Activated CD8-positive, alpha-beta memory T cell treated with anti-CD3 and anti-CD28 coated beads, Interleukin-2, amount 10 ng/mL, durations not matched to agents 7 days and 5 days (primary cell): ENCODE measurements around the gene GAL. TPM values are rescaled to one million over a fixed set of nuclear protein-coding genes. Genes with fewer than 3 reads are reported as not detected.
"Not testable (repeated sequence)": the region's sequence is repeated elsewhere in the genome, so short reads cannot be mapped to it uniquely, and the experiment has no call there.

Experiments used
- ATAC-seq: fragments of 150-1000 bp; cut with Tn5 transposase; one replicate; pipeline ENCODE4 v1.10.0; 2021; ENCODE audit warnings: moderate library complexity
- CTCF ChIA-PET: fragments of 350-600 bp; sonication (Branson Sonifier 250); formaldehyde crosslinking; loops from one replicate; lab custom pipeline; 2021; ENCODE audit warnings: antibody characterized with exemption; lab: Charles Lee
- DNase-seq: peaks from one replicate; pipeline ENCODE4 v3.0.0-alpha.2; 2020
- H3K27ac Mint-ChIP-seq: one replicate; pipeline ENCODE4 v1.8.0; 2021; ENCODE audit warnings: mild to moderate bottlenecking, mixed read lengths
- H3K27me3 Mint-ChIP-seq: one replicate; pipeline ENCODE4 v1.8.0; 2021; ENCODE audit warnings: mixed read lengths
- H3K36me3 Mint-ChIP-seq: one replicate; pipeline ENCODE4 v1.8.0; 2021; ENCODE audit warnings: mild to moderate bottlenecking, mixed read lengths
- H3K4me1 Mint-ChIP-seq: one replicate; pipeline ENCODE4 v1.8.0; 2021; ENCODE audit warnings: mixed read lengths
- H3K4me3 Mint-ChIP-seq: one replicate; pipeline ENCODE4 v1.8.0; 2021; ENCODE audit warnings: mild to moderate bottlenecking, moderate library complexity, mixed read lengths
- H3K9me3 Mint-ChIP-seq: one replicate; pipeline ENCODE4 v1.8.0; 2022; ENCODE audit warnings: low read depth, mixed read lengths
- total RNA-seq, 2 experiments: library from RNA; stranded (reverse); gene quantifications; one replicate each; pipeline ENCODE4 v1.2.3, GENCODE V29; 2021

Gene GAL, protein sequence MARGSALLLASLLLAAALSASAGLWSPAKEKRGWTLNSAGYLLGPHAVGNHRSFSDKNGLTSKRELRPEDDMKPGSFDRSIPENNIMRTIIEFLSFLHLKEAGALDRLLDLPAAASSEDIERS
- total RNA-seq: not detected

DNA sequence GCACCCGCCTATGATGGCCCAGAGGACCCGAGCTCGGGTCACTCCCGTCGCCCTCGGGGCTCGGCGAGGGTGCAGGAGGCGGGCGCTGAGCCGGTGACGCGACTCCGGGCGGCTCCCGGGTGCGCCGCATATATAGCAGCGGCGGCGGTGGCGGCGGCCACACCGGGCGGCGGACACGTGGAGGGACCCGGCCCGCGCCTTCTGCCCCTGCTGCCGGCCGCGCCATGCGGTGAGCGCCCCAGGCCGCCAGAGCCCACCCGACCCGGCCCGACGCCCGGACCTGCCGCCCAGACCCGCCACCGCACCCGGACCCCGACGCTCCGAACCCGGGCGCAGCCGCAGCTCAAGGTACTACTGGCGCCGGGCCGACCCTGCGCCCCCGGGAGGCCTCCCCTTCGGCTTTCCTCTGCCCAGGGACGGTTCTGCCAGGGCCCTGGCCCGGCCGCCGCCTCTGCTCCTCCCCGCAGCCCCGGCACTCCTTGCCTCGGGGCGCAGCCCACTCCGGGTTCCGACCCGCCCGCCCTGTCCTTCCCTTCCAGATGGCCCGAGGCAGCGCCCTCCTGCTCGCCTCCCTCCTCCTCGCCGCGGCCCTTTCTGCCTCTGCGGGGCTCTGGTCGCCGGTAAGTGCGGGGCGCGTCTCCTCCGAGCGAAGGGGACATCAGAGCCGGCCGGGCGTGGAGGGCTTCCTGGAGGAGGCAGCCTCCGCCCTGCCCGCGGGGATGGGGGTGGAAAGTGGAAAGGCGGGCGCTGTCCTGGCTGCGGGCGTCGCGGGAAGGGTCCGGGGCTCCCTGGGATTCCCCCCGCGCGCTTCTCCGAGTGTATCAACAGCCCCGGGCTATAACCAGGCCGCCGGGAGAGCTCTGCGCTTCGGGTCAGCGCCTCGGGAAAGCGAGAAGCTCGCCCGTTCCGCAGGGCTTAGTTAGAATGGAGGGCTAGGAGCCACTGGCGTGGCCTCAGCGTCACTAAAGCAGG lies at the start of gene GAL:
GAL (plus strand) TSS at position 160 of the 972 bp plus-strand sequence; CDS start at position 540, 380 bp downstream.
- H3K4me1 Mint-ChIP-seq: no peaks in the 10 kb centered on the region
- no peaks in the 10 kb centered on the region for H3K36me3 Mint-ChIP-seq
- H3K27me3 Mint-ChIP-seq: peaks cover 65% of the 10 kb centered on the region
- ATAC-seq: no peak
- CTCF ChIA-PET: no interaction called here
- H3K27ac Mint-ChIP-seq: no peak within 1 kb of the TSS
- no peak within 1 kb of the TSS for H3K4me3 Mint-ChIP-seq
- no peak for DNase-seq
- no peaks in the 10 kb centered on the region for H3K9me3 Mint-ChIP-seq

DNA sequence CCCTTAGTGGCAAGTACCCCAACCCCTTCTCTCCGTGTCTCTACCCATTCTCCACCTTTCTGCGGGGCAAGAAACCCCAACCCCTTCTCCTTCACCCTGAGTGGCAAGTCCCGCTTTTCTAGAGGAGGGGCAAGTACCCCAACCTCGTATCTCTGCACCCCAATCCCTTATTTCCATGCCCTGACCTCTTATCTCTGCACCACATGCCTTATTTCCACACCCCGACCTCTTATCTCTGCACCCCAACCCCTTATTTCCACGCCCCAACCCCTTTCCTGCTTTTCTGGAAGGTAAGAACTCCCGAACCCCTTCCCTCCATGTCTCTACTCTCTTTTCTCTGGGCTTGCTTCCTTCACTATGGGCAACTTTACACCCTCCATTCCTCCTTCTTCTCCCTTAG lies 49.7 kb upstream of the GAL start:
- H3K4me1 Mint-ChIP-seq, ATAC-seq, H3K4me3 Mint-ChIP-seq, H3K9me3 Mint-ChIP-seq, H3K36me3 Mint-ChIP-seq, CTCF ChIA-PET, DNase-seq, H3K27ac Mint-ChIP-seq: not testable (repeated sequence)
- H3K27me3 Mint-ChIP-seq: peaks cover 20% of the 10 kb centered on the region

DNA sequence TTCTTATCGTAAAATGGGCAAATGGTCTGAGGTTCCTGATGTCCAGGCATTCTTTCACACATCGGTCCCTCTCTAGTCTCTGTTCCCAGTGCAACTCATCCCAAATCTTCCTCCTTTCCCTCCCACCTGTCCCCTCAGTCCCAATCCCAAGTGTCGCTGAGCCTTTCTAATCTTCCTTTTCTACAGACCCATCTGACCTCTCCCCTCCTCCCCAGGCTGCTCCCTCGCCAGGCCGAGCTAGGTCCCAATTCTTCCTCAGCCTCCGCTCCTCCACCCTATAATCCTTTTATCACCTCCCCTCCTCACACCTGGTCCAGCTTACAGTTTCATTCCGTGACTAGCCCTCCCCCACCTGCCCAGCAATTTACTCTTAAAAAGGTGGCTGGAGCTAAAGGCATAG lies 49.2 kb upstream of the GAL start:
- H3K27ac Mint-ChIP-seq, ATAC-seq, H3K4me3 Mint-ChIP-seq, CTCF ChIA-PET, H3K9me3 Mint-ChIP-seq, H3K36me3 Mint-ChIP-seq, H3K4me1 Mint-ChIP-seq, DNase-seq: not testable (repeated sequence)
- peaks cover 21% of the 10 kb centered on the region for H3K27me3 Mint-ChIP-seq

DNA sequence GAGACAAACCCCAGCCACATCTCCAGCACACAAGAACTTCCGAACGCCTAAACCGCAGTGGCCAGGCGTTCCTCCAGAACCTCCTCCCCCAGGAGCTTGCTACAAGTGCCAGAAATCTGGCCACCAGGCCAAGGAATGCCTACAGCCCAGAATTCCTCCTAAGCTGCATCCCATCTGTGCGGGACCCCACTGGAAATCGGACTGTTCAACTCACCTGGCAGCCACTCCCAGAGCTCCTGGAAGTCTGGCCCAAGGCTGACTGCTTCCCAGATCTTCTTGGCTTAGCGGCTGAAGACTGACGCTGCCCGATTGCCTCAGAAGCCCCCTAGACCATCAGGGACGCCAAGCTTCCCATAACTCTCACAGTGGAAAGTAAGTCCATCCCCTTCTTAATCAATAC lies 48.5 kb upstream of the GAL start:
- DNase-seq: not testable (repeated sequence)

DNA sequence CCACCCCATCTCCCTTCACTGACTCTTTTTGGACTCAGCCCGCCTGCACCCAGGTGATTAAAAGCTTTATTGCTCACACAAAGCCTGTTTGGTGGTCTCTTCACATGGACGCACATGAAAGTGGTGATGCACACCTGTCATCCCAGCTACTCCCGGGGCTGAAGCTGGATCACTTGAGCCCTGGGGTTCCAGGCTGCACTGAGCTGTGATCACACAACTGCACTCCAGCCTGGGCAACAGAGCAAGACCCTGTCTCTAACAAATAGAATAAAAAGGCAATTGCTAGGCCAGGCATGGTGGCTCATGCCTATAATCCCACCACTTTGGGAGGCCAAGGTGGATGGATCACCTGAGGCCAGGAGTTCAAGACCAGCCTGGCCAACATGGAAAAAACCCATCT lies 45.0 kb upstream of the GAL start:
- DNase-seq, H3K4me3 Mint-ChIP-seq, H3K36me3 Mint-ChIP-seq, H3K9me3 Mint-ChIP-seq, H3K27ac Mint-ChIP-seq, ATAC-seq, H3K4me1 Mint-ChIP-seq, CTCF ChIA-PET: not testable (repeated sequence)
- peaks cover 24% of the 10 kb centered on the region for H3K27me3 Mint-ChIP-seq

More for the DNA sequence above, 48.5 kb upstream of the GAL start:
- H3K36me3 Mint-ChIP-seq, H3K4me3 Mint-ChIP-seq, H3K4me1 Mint-ChIP-seq, ATAC-seq, CTCF ChIA-PET, H3K27ac Mint-ChIP-seq, H3K9me3 Mint-ChIP-seq: not testable (repeated sequence)
- peaks cover 24% of the 10 kb centered on the region for H3K27me3 Mint-ChIP-seq

DNA sequence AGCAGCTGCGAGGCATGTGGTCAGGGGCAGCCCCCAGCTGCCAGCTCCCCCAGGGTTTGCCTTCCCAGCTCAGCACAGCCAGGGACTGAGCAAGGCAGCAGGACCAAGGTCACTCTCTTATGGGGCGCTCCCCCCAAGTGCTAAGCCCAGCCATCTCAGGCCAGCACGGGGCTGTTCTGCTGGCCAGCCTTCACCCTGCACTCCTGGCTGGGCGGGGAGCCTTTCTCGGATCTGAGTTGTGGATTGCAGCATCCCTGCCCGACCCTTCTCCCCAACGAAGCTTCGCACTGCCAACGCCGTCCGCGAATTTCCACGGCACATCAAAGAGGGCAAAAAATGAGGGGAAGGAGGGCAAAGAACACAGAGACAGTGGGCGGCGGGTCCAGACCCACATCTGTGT lies 42.5 kb upstream of the GAL start:
- DNase-seq (no peak), ATAC-seq (no peak)
- Mint-ChIP-seq H3K4me1 (no peaks in the 10 kb centered on the region), H3K27me3 (peaks cover 18% of the 10 kb centered on the region), H3K9me3 (peaks cover 9% of the 10 kb centered on the region), H3K36me3 (peaks cover 2% of the 10 kb centered on the region), H3K27ac (no peak overlapping the region), H3K4me3 (no peak overlapping the region)
- CTCF ChIA-PET: no interaction called here

DNA sequence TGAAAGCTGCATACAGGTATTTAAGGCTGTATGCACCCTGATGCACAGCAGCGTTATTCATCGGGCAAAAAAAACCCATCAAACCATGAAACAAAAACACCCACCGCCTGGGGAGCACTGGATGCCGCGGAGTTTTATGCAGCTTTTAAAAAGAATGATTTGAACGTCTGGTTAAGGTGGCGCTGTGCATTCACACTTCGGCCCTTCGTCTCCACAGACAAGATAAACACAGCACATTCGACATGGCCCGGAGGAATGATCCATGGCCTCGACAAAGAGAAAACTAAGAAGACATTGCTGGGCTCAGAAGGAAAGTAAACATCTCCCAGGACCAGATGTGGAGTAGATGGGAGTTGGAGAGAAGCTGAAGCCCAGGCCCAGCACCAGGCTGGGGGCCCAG lies 40.8 kb upstream of the GAL start:
- no peak overlapping the region for H3K27ac Mint-ChIP-seq
- H3K4me1 Mint-ChIP-seq: no peaks in the 10 kb centered on the region
- CTCF ChIA-PET: no interaction called here
- DNase-seq (no peak), ATAC-seq (no peak)
- H3K9me3 Mint-ChIP-seq: peaks cover 13% of the 10 kb centered on the region
- H3K4me3 Mint-ChIP-seq: no peak overlapping the region
- H3K27me3 Mint-ChIP-seq: peaks cover 20% of the 10 kb centered on the region
- peaks cover 5% of the 10 kb centered on the region for H3K36me3 Mint-ChIP-seq

DNA sequence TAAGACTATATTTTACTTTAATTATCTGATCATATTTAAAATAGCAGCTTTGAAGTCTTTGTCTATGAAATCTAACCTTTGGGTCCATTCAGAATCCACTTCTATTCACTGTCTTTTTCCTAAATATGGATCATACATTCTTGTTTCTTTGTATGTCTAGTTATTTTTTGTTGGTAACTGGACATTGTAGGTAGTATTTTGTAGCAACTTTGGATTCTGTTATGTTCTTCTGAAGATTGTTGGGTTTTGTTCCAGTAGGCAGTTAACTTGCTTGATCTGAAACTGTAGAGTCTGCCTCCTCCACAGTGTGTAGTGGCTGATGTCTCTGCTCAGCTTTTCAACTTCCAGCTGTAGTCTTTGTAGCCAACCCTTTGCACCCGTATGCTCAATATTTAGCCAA lies 37.5 kb upstream of the GAL start:
- no peak for ATAC-seq

DNA sequence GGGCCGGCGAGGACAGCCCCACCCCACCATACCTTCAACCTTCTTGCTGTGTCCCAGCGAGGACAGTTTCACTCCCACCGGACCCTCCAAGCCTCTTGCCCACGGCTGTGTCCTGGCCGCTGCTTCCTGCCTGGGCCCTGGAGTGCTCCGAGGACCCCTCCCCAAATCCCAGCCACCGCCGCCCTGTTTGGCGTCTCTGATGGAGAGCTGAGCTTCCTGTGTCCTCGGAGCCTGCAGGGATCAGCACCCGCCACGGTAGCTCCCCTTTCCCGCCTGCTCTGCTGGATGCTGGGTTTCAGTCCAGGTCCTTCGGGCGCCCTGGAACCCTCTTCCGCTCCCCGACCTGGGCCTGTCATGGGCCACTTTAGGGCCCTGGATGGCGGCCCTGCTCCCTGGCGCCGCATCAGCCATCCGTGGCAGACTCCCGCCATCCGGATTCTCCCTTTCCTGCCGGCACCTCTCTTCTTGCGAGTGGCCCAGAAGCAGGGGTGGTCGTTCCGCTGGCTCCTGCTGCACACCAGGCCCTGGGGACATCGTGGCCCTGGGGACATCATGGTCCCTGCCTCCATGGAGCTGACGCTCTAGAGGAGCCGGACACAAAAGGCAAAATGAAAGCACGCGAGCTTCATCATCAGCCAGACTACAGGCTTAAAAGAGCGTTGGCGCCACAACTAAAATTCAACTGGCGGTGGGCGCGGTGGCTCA lies 34.3 kb upstream of the GAL start:
- Mint-ChIP-seq H3K27me3 (peaks cover 18% of the 10 kb centered on the region), H3K4me3 (no peak overlapping the region)
- CTCF ChIA-PET: no interaction called here

More for the DNA sequence above, 37.5 kb upstream of the GAL start:
- Mint-ChIP-seq H3K9me3 (peaks cover 13% of the 10 kb centered on the region), H3K36me3 (peaks cover 5% of the 10 kb centered on the region), H3K27ac (no peak overlapping the region), H3K4me3 (no peak overlapping the region), H3K4me1 (no peaks in the 10 kb centered on the region), H3K27me3 (peaks cover 18% of the 10 kb centered on the region)
- no peak for DNase-seq
- CTCF ChIA-PET: no interaction called here

DNA sequence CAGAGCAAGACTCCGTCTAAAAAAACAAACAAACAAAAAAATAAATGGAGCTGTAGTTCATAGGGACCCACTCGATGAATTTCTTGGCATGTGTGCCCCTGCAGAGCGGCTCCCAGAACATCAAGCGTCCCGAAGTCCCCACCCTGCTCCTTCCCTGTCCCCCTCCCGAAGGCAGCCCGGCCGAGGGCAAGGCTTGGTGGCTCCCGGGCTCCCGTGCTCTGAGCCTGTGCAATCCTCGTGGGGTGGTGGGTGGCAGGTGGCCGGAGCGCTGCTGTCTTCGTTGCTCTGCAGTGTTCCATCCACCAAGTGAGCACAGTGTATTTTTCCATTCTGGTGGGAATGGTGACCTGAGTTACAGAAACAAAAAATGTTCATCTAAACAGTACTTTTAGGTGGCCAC lies 33.5 kb upstream of the GAL start:
- no peak for DNase-seq

More for the DNA sequence above, 34.3 kb upstream of the GAL start:
- ATAC-seq (no peak), DNase-seq (no peak)
- Mint-ChIP-seq H3K4me1 (no peaks in the 10 kb centered on the region), H3K36me3 (peaks cover 4% of the 10 kb centered on the region), H3K27ac (no peak overlapping the region), H3K9me3 (peaks cover 10% of the 10 kb centered on the region)

DNA sequence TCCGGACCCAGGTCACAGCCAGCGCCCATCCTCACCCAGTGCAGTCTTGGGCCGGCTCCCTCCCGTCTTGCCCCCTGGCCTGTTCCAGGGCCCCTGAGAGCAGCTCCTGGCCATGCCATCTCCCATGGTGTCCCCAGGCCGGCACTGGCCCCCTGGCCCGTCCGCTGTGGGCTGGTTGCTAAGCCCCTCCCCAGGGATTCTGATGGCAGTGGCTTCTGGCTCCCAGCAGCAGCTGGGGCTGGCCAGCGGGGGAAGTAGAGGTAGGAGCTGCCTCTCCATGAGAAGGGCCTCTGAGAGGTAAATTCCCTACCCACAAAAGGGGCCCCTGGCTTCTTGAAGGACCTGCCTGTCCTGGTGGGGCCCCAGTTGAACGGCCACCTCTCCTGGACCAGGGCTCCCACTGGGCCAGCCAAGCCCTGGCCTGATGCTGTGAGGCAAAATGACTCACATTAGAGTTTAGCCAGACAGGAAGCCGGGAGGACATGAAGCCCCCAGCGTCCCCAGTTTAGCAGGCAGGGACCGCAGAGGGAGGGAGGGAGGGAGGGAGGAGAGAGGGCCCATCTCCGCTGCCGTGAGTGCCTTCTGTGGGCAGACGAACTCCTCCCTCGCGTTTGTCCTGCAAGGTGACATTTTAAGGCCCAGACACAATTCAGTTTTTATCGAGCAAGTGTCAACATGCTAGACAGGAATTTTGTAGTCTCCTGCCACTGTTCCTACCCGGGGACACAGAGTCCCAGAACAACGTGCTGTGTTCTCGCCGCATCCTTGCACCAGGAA lies 32.9 kb upstream of the GAL start:
- Mint-ChIP-seq H3K27ac (no peak overlapping the region), H3K4me3 (no peak overlapping the region), H3K4me1 (no peaks in the 10 kb centered on the region), H3K9me3 (peaks cover 5% of the 10 kb centered on the region), H3K27me3 (peaks cover 16% of the 10 kb centered on the region), H3K36me3 (peaks cover 4% of the 10 kb centered on the region)
- DNase-seq (no peak), ATAC-seq (no peak)
- CTCF ChIA-PET: no interaction called here

More for the DNA sequence above, 33.5 kb upstream of the GAL start:
- Mint-ChIP-seq H3K4me1 (no peaks in the 10 kb centered on the region), H3K27me3 (peaks cover 20% of the 10 kb centered on the region), H3K36me3 (peaks cover 4% of the 10 kb centered on the region), H3K9me3 (peaks cover 10% of the 10 kb centered on the region), H3K27ac (no peak overlapping the region), H3K4me3 (no peak overlapping the region)
- CTCF ChIA-PET: no interaction called here
- ATAC-seq: no peak

DNA sequence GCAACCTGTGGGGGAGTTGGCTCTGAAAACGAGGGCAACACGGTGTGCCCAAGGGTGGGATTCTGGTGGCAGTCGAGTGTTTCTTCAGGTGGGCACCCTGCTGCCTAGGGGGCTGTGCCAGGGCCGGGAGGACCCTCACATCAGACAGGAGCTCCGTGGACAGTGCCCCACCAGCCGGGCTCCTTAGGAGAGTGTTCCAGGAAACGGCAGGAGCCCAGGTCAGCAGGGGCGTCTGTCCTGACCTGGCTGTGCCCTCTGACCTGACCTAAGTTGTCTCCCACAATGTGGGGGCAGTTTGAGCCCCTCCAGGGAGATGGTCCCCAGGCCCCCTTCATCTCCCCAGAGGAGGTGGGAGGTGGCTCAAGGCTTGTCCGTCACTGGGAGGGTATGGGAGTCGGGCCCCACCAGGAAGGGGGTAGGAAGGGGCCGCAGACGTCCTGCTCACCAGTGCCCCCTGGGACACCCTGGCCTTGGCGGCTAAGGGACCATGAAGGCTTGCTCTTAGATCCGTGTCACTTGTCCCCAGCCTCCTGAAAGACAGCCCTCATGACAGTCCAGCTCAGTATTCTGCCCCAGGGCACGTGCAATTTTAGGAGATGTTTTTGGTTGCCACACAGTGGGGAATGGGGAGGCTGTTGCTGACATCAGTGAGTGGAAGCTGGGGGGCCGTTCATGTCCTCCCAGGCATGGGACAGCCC lies 32.2 kb upstream of the GAL start:
- DNase-seq (no peak), ATAC-seq (no peak)
- Mint-ChIP-seq H3K27ac (no peak overlapping the region), H3K4me1 (no peaks in the 10 kb centered on the region), H3K36me3 (peaks cover 3% of the 10 kb centered on the region), H3K4me3 (no peak overlapping the region), H3K9me3 (peaks cover 3% of the 10 kb centered on the region), H3K27me3 (peaks cover 13% of the 10 kb centered on the region)
- CTCF ChIA-PET: no interaction called here
